Ovary (tissue), 3 donors: ENCODE measurements around the gene DDT.

Source experiments
- EP300 ChIP-seq: sonication (generic); formaldehyde crosslinking; IDR thresholded peaks from one replicate; pipeline ENCODE4 v1.6.1; 2017; ENCODE audit warnings: antibody characterized with exemption
- POLR2A ChIP-seq: fragments of 450-650 bp; IDR thresholded peaks from one replicate; pipeline ENCODE4 v1.6.1; 2017; ENCODE audit warnings: antibody characterized with exemption, mild to moderate bottlenecking, moderate library complexity
- TF ChIP-seq, protein P1 (sequence below), 3 donors: fragments of 450-650 bp in 2 of 3; fragments of 200-600 bp in 1 of 3; IDR thresholded peaks; one replicate each; pipeline versions ENCODE4 v1.5.1 to v1.8.0; 2016 to 2022; ENCODE audit warnings: antibody characterized with exemption in 3 of 3, mild to moderate bottlenecking in 1 of 3
- donor health status: DM: no; HTN: no; CAD: no.

DNA sequence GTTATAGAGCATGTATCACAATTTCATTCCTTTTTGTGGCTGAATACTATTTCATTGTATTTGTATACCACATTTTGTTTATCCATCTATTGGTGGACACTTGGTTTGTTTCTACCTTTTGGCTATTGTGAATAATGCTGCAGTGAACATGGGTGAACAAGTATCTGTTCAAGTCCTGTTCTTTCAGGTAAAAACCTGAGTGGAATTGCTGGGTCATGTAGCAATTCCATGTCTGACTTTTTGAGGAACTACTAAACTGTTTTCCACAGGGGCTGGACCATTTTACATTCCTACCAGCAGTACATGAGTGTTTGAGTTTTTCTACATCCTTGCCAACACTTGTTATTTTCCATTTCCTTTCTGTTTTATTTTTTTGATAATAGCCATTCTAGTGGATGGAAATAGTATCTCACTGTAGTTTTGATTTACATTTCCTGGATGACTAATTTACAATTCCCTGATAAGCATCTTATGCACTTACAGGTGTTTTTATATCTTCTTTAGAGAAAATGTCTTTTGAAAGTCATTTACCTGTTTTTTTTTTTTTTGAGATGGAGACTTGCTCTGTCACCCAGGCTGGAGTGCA is 49.1 kb upstream of the DDT start:
- TF ChIP-seq, protein P1, sequence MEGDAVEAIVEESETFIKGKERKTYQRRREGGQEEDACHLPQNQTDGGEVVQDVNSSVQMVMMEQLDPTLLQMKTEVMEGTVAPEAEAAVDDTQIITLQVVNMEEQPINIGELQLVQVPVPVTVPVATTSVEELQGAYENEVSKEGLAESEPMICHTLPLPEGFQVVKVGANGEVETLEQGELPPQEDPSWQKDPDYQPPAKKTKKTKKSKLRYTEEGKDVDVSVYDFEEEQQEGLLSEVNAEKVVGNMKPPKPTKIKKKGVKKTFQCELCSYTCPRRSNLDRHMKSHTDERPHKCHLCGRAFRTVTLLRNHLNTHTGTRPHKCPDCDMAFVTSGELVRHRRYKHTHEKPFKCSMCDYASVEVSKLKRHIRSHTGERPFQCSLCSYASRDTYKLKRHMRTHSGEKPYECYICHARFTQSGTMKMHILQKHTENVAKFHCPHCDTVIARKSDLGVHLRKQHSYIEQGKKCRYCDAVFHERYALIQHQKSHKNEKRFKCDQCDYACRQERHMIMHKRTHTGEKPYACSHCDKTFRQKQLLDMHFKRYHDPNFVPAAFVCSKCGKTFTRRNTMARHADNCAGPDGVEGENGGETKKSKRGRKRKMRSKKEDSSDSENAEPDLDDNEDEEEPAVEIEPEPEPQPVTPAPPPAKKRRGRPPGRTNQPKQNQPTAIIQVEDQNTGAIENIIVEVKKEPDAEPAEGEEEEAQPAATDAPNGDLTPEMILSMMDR (IDR thresholded peaks at IDR 0.05), result no peak
- TF ChIP-seq EP300 (no peak), POLR2A (no peak)
